Natural killer cell treated with Interleukin-12 subunit alpha and Interleukin-12 subunit beta and Interleukin-15 and Interleukin-18, amount 100 ng/mL, for 72 hours (primary cell): ENCODE measurements around the gene SFMBT2. TPM values are rescaled to one million over a fixed set of nuclear protein-coding genes. Genes with fewer than 3 reads are reported as not detected.
A peak's percentile ranks its signal among the peaks of the same experiment; 100 is the strongest.
"Not testable (repeated sequence)": the region's sequence is repeated elsewhere in the genome, so short reads cannot be mapped to it uniquely, and the experiment has no call there.

Source experiments
- ATAC-seq, 2 donors: fragments of 150-1000 bp; cut with Tn5 transposase in 1 of 2; sonication (Bioruptor Pico), chemical (Tn5 transposase) in 1 of 2; 2 replicates each; pipeline ENCODE4 v1.10.0; 2021
- DNase-seq: peaks from one replicate; pipeline ENCODE4 v3.0.0; 2022; ENCODE audit warnings: low spot score
- H3K27ac Mint-ChIP-seq, 2 donors: 1 replicate in 1 of 2; 2 replicates in 1 of 2; pipeline ENCODE4 v1.8.0; 2022; ENCODE audit warnings: mixed read lengths in 2 of 2, mild to moderate bottlenecking in 1 of 2, moderate library complexity in 1 of 2
- H3K27me3 Mint-ChIP-seq, 2 donors: 1 replicate in 1 of 2; 2 replicates in 1 of 2; pipeline ENCODE4 v1.8.0; 2022; ENCODE audit warnings: mixed read lengths in 2 of 2
- H3K36me3 Mint-ChIP-seq: one replicate; pipeline ENCODE4 v1.8.0; 2022; ENCODE audit warnings: mixed read lengths
- H3K4me1 Mint-ChIP-seq, 2 donors: 1 replicate in 1 of 2; 2 replicates in 1 of 2; pipeline ENCODE4 v1.8.0; 2022; ENCODE audit warnings: low read depth in 2 of 2, mixed read lengths in 2 of 2, mild to moderate bottlenecking in 1 of 2
- H3K4me3 Mint-ChIP-seq: one replicate; pipeline ENCODE4 v1.8.0; 2022; ENCODE audit warnings: mixed read lengths
- H3K9me3 Mint-ChIP-seq: 2 replicates; pipeline ENCODE4 v1.8.0; 2022; ENCODE audit warnings: mixed read lengths
- total RNA-seq, 2 donors: library from RNA; stranded (reverse); gene quantifications; one replicate each; pipeline ENCODE4 v1.2.3, GENCODE V29; 2022

SFMBT2 gene
- total RNA-seq, 2 donors from 2014 or later = 94.9 to 101 TPM

DNA sequence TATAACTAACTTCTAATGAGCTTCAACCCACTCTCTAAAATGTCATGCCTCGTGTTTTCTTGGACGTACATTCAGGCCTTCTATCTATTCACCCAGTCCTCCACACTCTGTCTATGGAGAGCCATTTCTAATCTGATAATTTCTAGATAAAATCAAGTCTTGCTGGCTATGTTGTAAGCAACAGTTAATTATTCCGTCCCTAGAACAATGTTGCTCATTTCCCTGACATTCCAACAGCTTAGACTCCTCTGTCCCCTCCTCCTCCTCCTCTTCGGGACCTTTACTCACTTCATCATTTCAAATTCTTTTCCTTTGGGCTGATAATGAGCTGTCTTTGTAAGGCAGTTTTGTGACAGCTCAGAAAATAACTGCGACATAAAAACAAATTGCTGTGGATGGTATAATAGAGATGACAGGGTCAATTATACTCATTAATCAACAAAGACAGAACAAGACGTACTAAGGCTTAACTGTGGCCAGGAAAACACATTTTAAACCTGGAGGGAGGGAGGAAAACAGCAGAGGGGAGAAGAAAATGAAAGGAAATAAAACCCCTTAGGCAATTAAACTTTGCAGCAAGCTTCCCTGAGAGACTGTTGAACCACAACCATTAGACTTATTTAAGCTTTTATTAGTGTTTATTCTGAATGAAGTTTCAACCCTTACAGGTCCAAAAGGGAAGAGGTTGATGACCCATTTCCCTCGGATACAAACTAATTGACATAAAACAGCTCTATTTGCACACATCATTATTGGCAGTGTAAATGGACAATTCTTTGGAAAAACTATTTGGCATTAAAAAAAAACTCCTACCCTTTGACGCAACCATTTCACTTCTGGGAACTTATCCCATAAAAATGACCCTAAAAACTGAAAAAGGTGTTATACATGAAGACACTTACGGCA lies 179.1 kb downstream of the SFMBT2 start:
- H3K36me3 Mint-ChIP-seq = peaks cover 37% of the 10 kb centered on the region
- peak overlapping the region; percentile 45 to 69 for H3K27ac Mint-ChIP-seq
- DNase-seq = no peak
- no peaks in the 10 kb centered on the region for H3K27me3 Mint-ChIP-seq
- no peaks in the 10 kb centered on the region for H3K9me3 Mint-ChIP-seq
- H3K4me1 Mint-ChIP-seq = peaks cover 40 to 50% of the 10 kb centered on the region in 2 donors
- no peak for ATAC-seq
- peak overlapping the region; percentile 36 for H3K4me3 Mint-ChIP-seq

DNA sequence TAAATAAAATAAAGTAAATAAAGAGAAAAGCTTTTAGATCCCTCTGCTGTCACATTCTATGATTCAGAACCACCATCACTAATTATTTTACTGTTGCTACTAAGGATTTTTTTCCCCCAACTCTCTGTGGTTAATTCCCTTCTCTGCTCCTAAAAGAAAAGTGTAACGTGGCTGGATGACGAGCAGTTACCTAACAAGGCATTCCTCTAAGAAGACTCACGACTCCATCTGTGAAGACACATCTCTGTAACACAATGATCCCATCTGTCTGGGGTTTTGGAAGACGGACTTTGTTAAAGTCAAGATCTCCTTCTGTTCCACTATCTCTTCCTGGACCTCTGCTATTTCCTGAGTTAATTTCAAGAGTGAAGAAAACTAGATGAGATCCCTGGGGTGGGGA lies 179.9 kb downstream of the SFMBT2 start:
- no peak for DNase-seq
- Mint-ChIP-seq H3K27ac (peak overlapping the region; percentile 45 to 69), H3K4me3 (no peak overlapping the region), H3K9me3 (no peaks in the 10 kb centered on the region), H3K36me3 (peaks cover 32% of the 10 kb centered on the region), H3K27me3 (no peaks in the 10 kb centered on the region), H3K4me1 (peaks cover 34 to 45% of the 10 kb centered on the region in 2 donors)
- no peak for ATAC-seq

DNA sequence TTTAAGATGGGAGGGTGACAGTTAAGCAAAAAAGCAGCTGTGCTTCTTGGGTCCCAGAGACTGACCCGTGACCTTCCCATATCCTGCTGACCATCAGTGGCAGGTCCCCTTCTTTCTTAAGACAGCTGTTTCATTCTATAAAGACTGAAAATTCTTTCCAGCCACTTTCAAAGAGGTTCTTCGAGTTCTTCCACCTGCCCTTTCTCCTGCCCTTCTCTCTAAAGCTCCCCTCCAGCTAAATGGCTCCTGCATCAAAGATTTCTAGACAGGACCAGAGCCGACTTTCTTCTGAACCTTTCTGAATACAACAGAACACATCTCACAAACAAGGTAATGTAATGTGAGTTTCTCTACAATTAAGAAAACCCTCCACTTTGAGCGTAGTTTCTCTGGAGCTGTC lies 180.8 kb downstream of the SFMBT2 start:
- H3K27me3 Mint-ChIP-seq = no peaks in the 10 kb centered on the region
- peaks cover 32% of the 10 kb centered on the region for H3K36me3 Mint-ChIP-seq
- peaks cover 27 to 40% of the 10 kb centered on the region in 2 donors for H3K4me1 Mint-ChIP-seq
- no peak for ATAC-seq
- H3K27ac Mint-ChIP-seq = peak overlapping the region in 1 of 2 donors; percentile 58
- DNase-seq = no peak
- H3K9me3 Mint-ChIP-seq = no peaks in the 10 kb centered on the region
- H3K4me3 Mint-ChIP-seq = no peak overlapping the region

DNA sequence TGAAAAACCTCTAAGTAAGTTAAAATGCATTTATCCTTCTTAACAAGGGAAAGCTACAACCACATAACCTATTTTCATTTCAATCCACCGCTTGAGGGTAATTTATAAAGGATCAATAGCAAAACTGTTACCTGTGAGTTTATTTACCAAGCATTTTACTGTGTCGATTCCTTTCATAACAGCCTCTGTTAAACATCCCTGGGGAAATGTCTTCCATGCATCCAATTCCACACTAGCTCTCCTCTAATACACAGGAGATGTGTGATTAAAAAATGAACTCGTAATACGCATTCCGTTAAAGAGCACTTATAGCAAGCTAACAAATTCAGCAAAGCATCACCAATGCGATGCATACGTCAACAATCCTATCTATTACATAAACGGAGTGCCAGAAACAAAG lies 185.7 kb downstream of the SFMBT2 start:
- H3K27me3 Mint-ChIP-seq = no peaks in the 10 kb centered on the region
- no peak overlapping the region for H3K4me3 Mint-ChIP-seq
- peaks cover 0 to 14% of the 10 kb centered on the region in 2 donors for H3K4me1 Mint-ChIP-seq
- H3K36me3 Mint-ChIP-seq = peaks cover 41% of the 10 kb centered on the region
- DNase-seq (no peak), ATAC-seq (no peak)
- no peak overlapping the region for H3K27ac Mint-ChIP-seq
- H3K9me3 Mint-ChIP-seq = peaks cover 4% of the 10 kb centered on the region

DNA sequence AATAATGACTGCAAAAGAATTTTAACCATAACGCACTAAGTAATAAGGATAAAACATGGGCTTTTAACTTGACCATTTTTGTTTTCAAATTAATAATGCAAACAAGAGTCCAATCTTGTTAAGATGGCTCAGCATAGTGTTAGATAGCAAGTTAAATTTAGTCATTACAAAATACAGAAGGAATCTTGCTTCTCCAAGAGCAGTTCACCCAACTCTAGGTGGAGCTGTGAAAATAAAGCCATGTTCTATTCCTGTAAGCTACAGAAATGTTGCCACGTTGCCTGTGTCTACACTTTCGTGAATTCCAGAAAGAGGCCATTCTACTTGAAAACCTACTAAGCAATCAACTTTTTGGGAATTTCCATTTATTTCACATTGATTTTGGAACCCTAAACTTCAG lies 191.9 kb downstream of the SFMBT2 start:
- Mint-ChIP-seq H3K27me3 (no peaks in the 10 kb centered on the region), H3K4me3 (no peak overlapping the region), H3K4me1 (peaks cover 17 to 21% of the 10 kb centered on the region in 2 donors), H3K9me3 (no peaks in the 10 kb centered on the region), H3K36me3 (peaks cover 25% of the 10 kb centered on the region), H3K27ac (peak overlapping the region in 1 of 2 donors; percentile 89)
- ATAC-seq (no peak), DNase-seq (no peak)

DNA sequence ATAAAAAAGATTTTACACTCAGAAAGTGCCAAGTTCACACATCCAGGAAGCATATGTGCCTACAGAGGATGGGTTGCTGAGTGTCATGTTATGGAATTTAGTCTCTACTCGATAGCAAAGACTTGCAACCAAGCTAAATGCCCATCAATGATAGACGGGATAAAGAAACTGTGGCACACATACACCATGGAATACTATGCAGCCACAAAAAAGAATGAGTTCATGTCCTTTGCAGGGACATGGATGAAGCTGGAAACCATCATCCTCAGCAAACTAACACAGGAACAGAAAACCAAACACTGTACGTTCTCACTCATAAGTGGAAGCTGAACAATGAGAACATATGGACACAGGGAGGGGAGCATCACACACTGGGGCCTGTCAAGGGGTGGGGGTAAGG lies 198.1 kb downstream of the SFMBT2 start:
- not testable (repeated sequence) for ATAC-seq, DNase-seq, H3K4me3 Mint-ChIP-seq, H3K27me3 Mint-ChIP-seq, H3K9me3 Mint-ChIP-seq, H3K27ac Mint-ChIP-seq
- H3K36me3 Mint-ChIP-seq = peaks cover 34% of the 10 kb centered on the region
- peaks cover 12 to 17% of the 10 kb centered on the region in 2 donors for H3K4me1 Mint-ChIP-seq

DNA sequence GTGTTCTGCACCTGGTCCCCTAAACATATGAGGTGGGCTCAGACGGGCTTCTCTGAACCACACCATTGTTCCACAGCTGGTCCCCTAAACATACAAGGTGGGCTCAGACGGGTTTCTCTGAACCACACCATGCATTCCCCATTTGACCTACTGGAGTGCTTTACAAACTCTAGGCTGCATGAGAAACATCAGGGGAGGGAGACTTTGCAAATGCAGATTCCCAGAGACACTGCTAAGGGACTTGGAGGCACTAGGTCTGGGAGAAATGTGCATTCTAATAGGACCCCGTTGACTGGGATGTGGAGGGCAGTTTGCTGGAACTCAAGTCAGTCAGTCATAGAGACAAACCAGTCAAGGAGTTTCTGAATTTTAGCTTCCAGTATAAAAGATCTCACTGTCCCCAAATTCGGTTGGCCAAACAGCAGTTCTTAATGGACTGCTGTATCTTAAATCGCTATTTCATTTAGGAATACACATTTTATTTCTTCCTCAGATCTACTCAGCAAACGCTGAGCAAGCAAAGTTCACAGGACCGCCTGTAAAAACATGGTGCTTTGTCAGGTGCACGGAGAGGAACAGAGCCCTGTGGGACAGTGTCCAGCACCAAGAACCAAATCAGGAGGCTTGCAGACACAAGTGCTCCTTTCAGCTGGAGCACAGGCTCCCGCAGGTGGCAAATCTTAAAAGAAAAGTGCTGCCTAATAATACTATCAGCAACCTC lies 198.8 kb downstream of the SFMBT2 start:
- Mint-ChIP-seq H3K9me3 (peaks cover 3% of the 10 kb centered on the region), H3K4me3 (no peak overlapping the region), H3K4me1 (peaks cover 17 to 21% of the 10 kb centered on the region in 2 donors), H3K36me3 (peaks cover 34% of the 10 kb centered on the region), H3K27me3 (no peaks in the 10 kb centered on the region), H3K27ac (peak overlapping the region in 1 of 2 donors; percentile 41)
- ATAC-seq = no peak
- DNase-seq = no peak

DNA sequence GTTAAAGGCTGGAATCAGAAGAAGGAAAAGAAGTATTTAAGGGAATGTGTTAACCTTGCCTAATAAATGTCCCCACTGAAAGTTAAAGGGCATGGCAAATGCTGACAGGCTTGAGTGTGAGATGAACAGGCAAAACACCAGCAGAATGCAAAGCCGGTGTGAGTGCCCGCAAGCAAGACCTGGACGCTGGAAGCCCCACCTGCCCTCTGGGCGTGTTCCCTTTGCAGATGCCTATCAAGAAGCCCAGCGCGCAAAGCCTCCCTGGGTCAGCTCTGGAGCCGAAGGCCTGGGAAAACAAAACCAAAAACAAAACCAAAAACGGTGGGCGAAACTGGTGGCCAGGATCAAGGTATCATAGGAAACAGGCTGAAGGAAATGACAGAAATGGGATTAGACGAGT lies 200.3 kb downstream of the SFMBT2 start:
- peaks cover 36% of the 10 kb centered on the region for H3K36me3 Mint-ChIP-seq

DNA sequence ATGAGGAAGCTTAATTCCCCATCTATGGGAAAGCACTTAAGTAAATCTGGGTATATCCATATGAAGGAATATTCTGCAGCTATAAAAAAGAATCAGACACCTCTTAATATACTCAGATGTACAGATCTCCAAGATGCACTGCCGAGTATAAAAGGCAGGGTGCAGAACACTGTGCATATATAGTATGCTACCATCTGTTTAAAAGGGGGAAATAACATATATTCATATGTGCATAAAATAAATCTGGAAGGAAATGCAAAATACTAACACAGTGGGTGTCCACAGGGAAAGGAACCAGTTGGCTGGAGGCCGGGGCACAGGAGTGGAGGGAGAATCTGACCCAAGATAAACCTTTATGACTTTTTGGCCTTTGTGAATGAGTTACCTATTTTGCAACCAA lies 201.4 kb downstream of the SFMBT2 start:
- H3K4me1 Mint-ChIP-seq = peaks cover 24% of the 10 kb centered on the region in 2 donors
- H3K4me3 Mint-ChIP-seq = no peak overlapping the region
- peaks cover 3% of the 10 kb centered on the region for H3K9me3 Mint-ChIP-seq
- no peak overlapping the region for H3K27ac Mint-ChIP-seq
- no peak for ATAC-seq
- H3K27me3 Mint-ChIP-seq = no peaks in the 10 kb centered on the region
- DNase-seq = no peak
- H3K36me3 Mint-ChIP-seq = peaks cover 37% of the 10 kb centered on the region

More for the DNA sequence above, 200.3 kb downstream of the SFMBT2 start:
- H3K4me3 Mint-ChIP-seq = no peak overlapping the region
- no peaks in the 10 kb centered on the region for H3K27me3 Mint-ChIP-seq
- no peak overlapping the region for H3K27ac Mint-ChIP-seq
- no peak for DNase-seq
- ATAC-seq = no peak
- peaks cover 24 to 28% of the 10 kb centered on the region in 2 donors for H3K4me1 Mint-ChIP-seq
- peaks cover 3% of the 10 kb centered on the region for H3K9me3 Mint-ChIP-seq

DNA sequence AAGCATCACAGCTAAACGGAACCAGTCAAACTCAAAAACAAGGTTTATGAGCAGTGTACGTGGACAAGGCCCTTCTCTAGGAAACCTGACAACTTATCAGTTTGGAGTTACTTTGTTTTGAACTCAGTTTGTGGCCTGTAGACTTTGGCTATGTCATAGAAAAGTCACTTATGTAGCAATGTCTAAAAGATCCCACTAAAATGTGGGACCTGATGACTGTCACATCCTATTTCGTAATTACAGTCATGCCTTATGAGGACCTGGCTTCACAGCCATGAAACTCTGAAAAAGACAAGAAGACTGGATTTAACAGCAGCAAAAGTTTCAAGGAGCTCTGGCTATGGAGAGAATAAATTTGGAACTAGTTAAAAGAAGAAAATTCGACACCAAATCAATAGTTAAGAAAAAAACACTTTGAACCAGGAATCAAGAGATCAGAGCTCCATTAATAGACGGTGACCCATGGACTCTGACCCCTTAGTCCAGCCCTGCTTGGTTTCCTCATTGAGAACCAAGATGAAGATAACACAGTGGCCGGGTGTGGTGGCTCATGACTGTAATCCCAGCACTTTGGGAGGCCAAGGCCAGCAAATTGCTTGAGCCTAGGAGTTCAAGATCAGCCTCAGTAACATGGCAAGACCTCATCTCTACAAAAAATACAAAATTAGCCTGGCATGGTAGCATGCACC lies 204.3 kb downstream of the SFMBT2 start:
- H3K36me3 Mint-ChIP-seq = peaks cover 27% of the 10 kb centered on the region
- ATAC-seq (peak; percentile 44 to 82), DNase-seq (no peak)
- H3K4me1 Mint-ChIP-seq = peaks cover 23 to 24% of the 10 kb centered on the region in 2 donors
- peaks cover 3% of the 10 kb centered on the region for H3K9me3 Mint-ChIP-seq
- H3K4me3 Mint-ChIP-seq = peak overlapping the region; percentile 14
- peak overlapping the region; percentile 8 to 76 for H3K27ac Mint-ChIP-seq
- no peaks in the 10 kb centered on the region for H3K27me3 Mint-ChIP-seq

DNA sequence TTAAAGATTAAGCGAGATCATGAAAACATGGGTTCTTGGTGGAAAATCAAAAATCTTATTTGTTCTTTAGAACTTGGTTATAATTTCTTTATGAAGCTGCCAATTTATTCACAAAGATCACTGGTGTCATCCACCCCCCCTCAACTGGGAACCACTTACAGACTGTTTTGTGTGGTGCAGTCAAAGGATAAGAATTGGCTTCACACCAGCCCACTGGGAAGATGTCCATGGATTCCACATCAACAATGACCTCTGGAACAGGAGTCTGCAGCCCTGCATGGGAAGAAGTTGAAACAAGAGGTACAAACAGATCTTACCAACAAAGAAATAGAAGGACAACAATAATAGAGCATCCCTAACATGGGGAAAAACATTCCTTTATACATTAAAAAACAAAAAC lies 205.2 kb downstream of the SFMBT2 start:
- peak overlapping the region; percentile 8 to 76 for H3K27ac Mint-ChIP-seq
- peaks cover 27% of the 10 kb centered on the region for H3K36me3 Mint-ChIP-seq

DNA sequence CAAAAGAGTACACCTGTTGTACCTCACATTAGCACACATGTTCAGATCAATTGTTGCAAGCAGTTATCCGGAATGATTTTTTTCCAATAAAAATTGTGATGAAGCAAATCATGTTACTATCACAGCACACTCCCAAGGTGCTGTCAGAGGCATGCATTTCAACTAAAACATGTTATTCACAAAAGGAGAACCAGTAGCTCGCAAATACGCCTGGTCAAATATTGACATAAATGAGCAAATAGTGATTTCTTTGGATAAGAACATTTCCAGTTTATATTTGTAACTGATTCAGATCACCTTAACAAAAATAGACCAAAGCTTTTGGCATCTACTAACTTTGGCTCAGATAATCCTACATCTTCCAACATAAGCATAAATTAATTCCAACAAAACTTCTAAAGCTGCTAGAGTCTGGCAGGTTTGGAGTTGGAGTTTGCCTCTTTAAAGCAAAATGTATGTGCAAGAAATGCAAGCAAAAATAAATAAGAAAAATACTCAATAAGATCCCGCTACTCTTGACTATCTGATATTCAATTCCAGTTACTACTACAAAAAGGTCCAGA lies 208.0 kb downstream of the SFMBT2 start:
- no peak for ATAC-seq
- no peaks in the 10 kb centered on the region for H3K27me3 Mint-ChIP-seq
- H3K27ac Mint-ChIP-seq = peak overlapping the region; percentile 39 to 49
- DNase-seq = no peak
- peaks cover 3% of the 10 kb centered on the region for H3K9me3 Mint-ChIP-seq
- H3K4me3 Mint-ChIP-seq = no peak overlapping the region
- peaks cover 27% of the 10 kb centered on the region for H3K36me3 Mint-ChIP-seq
- peaks cover 18 to 19% of the 10 kb centered on the region in 2 donors for H3K4me1 Mint-ChIP-seq

More for the DNA sequence above, 205.2 kb downstream of the SFMBT2 start:
- Mint-ChIP-seq H3K27me3 (no peaks in the 10 kb centered on the region), H3K9me3 (peaks cover 3% of the 10 kb centered on the region), H3K4me1 (peaks cover 21 to 24% of the 10 kb centered on the region in 2 donors), H3K4me3 (no peak overlapping the region)
- no peak for ATAC-seq
- DNase-seq = no peak

DNA sequence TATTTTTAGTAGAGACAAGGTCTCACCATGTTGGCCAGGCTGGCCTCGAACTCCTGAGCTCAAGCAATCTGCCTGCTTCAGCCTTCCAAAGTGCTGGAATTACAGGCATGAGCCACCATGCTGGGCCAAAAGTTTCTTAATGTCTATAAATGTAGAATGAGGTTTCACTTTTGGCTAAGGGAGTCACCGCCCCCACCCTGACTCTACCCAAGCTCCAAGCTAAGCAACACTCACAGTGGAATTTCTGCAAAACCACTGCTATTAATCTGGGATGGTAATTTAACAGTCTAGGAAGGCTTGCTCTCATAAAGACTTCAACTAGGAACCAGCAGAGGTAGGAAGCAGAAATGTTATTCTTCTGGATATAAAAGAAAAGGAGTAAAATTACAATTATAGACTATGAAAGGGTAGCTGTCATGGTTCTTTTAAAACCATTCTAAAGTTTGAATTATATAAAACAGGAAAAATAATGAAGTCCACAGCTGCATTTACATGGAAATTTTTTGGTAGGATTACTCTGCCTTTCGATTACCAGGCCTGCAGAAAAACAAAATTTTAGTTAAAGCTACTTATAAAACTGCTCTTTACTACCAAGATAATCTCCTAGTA lies 211.6 kb downstream of the SFMBT2 start:
- peaks cover 0 to 12% of the 10 kb centered on the region in 2 donors for H3K4me1 Mint-ChIP-seq
- H3K27ac Mint-ChIP-seq = no peak overlapping the region
- DNase-seq = no peak
- H3K36me3 Mint-ChIP-seq = peaks cover 39% of the 10 kb centered on the region
- H3K27me3 Mint-ChIP-seq = no peaks in the 10 kb centered on the region
- no peak overlapping the region for H3K4me3 Mint-ChIP-seq
- no peaks in the 10 kb centered on the region for H3K9me3 Mint-ChIP-seq
- no peak for ATAC-seq
